Cardiac muscle cell (in vitro differentiated cells and primary cell): ENCODE data around the gene HECW1. TPM values are rescaled to one million over a fixed set of nuclear protein-coding genes. Genes with fewer than 3 reads are reported as not detected.
A peak's percentile ranks its signal among the peaks of the same experiment; 100 is the strongest.

Source experiments
- DNase-seq, 2 donors: peaks; one replicate each; pipeline versions ENCODE4 v3.0.0 to v3.0.0-alpha.2; 2010 to 2017; ENCODE audit warnings: low read depth in 1 of 2, low spot score in 1 of 2
- H3K27ac ChIP-seq: fragments of 200-600 bp; sonication (generic); 2 replicates; pipeline ENCODE4 v1.5.1; 2016
- H3K27me3 ChIP-seq: fragments of 200-600 bp; sonication (generic); 2 replicates; pipeline ENCODE4 v1.6.0; 2016; ENCODE audit warnings: control low read depth
- H3K36me3 ChIP-seq: fragments of 200-600 bp; sonication (generic); 2 replicates; pipeline ENCODE4 v1.5.1; 2016; ENCODE audit warnings: control low read depth
- H3K4me1 ChIP-seq: fragments of 200-600 bp; sonication (generic); 2 replicates; pipeline ENCODE4 v1.8.1; 2017; ENCODE audit warnings: low read depth, mild to moderate bottlenecking, mixed run types
- H3K4me3 ChIP-seq: fragments of 200-600 bp; sonication (generic); 2 replicates; pipeline ENCODE4 v1.5.1; 2016; ENCODE audit warnings: mild to moderate bottlenecking
- H3K9me3 ChIP-seq: fragments of 200-600 bp; sonication (generic); 2 replicates; pipeline ENCODE4 v1.5.1; 2017; ENCODE audit warnings: low read depth, mild to moderate bottlenecking, control low read depth
- CTCF ChIP-seq: IDR thresholded peaks from 2 replicates; pipeline ENCODE4 v1.5.1; 2012; ENCODE audit warnings: low read depth, mild to moderate bottlenecking, low read length
- polyA plus RNA-seq: library from polyadenylated mRNA; unstranded; fragments of >200 nt; fragmentation: Nextera tagmentation; extraction: Ambion mirVana; gene quantifications from 2 replicates; pipeline ENCODE4 v1.2.1, GENCODE V29; 2016
- total RNA-seq: library from RNA; depleted of rRNA; stranded (reverse); fragments of >200 nt; gene quantifications from 2 replicates; pipeline ENCODE4 v1.2.3, GENCODE V29; 2016

HECW1 gene
- total and polyA plus RNA-seq, 2 experiments from 2014 or later: 0.06 to 0.13 TPM

DNA sequence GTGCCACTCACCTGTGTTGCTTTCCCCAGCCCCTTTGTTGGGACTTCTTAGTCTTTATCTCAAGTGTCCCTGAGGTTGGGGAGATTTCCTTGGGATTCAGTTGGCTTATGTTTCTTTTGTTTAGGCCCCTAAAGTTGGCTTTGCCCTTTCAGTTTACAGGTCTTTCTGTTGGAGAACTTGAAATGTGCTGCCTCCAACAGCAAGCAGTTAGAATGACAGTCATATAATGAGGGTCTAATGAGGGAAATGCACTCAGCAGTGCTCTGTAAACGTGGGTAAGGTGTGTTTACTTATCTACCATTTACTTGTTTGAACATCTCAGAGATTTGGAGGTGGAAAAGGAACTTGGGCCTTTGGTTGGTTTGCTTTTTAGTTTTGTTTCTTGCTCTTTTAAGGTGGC, 279.1 kb downstream of the HECW1 start:
- Histone ChIP-seq H3K36me3 (no peaks in the 10 kb centered on the region), H3K27ac (no peak overlapping the region), H3K4me3 (no peak overlapping the region), H3K9me3 (no peaks in the 10 kb centered on the region), H3K4me1 (no peaks in the 10 kb centered on the region), H3K27me3 (no peaks in the 10 kb centered on the region)
- DNase-seq: peak in 1 of 2 donors; percentile 3
- TF ChIP-seq CTCF: no peak

- TF ChIP-seq CTCF: no peak
- Histone ChIP-seq H3K4me3 (no peak overlapping the region), H3K4me1 (no peaks in the 10 kb centered on the region), H3K9me3 (no peaks in the 10 kb centered on the region), H3K27me3 (no peaks in the 10 kb centered on the region), H3K36me3 (no peaks in the 10 kb centered on the region), H3K27ac (no peak overlapping the region)
- no peak for DNase-seq
Observed at GRCh38 chr7:43392638-43393330, 280.3 kb downstream of the HECW1 start.

DNA sequence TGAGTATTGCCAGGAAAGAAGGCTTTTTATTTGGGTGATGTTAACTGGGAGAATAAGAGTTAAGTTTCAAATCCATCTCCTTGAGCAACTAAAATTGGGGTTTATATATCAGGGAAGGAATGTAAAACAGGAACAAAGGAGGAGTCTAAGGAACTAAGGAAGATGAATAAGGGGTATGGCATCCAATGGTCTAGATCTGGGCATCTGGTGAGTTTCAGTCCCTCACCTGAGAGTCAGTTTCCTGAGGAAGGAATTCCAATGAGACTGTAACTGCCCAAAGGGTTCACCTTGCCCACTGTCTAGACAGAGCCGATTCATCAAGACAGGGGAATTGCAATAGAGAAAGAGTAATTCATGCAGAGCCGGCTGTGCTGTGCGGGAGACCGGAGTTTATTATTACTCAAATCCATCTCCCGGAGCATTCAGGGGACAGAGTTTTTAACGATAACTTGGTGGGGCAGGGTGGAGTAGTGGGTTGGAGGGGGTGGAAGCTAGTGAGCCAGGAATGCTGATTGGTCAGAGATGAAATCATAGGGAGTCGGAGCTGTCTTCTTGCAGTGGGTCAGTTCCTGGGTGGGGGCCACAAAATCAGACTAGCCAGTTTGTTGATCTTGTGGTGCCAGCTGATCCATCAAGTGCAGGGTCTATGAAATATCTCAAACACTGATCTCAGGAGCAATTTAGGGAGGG, 282.1 kb downstream of the HECW1 start:
- Histone ChIP-seq H3K9me3 (no peaks in the 10 kb centered on the region), H3K4me1 (no peaks in the 10 kb centered on the region), H3K27ac (no peak overlapping the region), H3K36me3 (no peaks in the 10 kb centered on the region), H3K27me3 (no peaks in the 10 kb centered on the region), H3K4me3 (no peak overlapping the region)
- no peak for DNase-seq
- TF ChIP-seq CTCF: no peak

GRCh38 chr7:43395351-43395750, 282.9 kb downstream of the HECW1 start:
- no peaks in the 10 kb centered on the region for H3K27me3 ChIP-seq
- no peaks in the 10 kb centered on the region for H3K36me3 ChIP-seq
- no peak for DNase-seq
- no peaks in the 10 kb centered on the region for H3K9me3 ChIP-seq
- no peak overlapping the region for H3K27ac ChIP-seq
- H3K4me1 ChIP-seq: no peaks in the 10 kb centered on the region
- no peak for TF ChIP-seq CTCF
- no peak overlapping the region for H3K4me3 ChIP-seq

- no peak overlapping the region for H3K4me3 ChIP-seq
- H3K9me3 ChIP-seq: no peaks in the 10 kb centered on the region
- no peaks in the 10 kb centered on the region for H3K4me1 ChIP-seq
- no peaks in the 10 kb centered on the region for H3K27me3 ChIP-seq
- no peak for DNase-seq
- no peak for TF ChIP-seq CTCF
- no peak overlapping the region for H3K27ac ChIP-seq
- no peaks in the 10 kb centered on the region for H3K36me3 ChIP-seq
Observed at GRCh38 chr7:43396187-43396740, 283.8 kb downstream of the HECW1 start.
